ENCODE results near the gene TCF7L2. TPM values are rescaled to one million over a fixed set of nuclear protein-coding genes. Genes with fewer than 3 reads are reported as not detected.
A peak's percentile ranks its signal among the peaks of the same experiment; 100 is the strongest.

Gene TCF7L2
- polyA plus RNA-seq, 10 donors: 42.8 to 61.7 (median 48.1) TPM

GRCh38 chr10:113121153-113121552, 171.1 kb downstream of the TCF7L2 start:
- no peak for DNase-seq

GRCh38 chr10:113122947-113123346, 172.9 kb downstream of the TCF7L2 start:
- DNase-seq: no peak

GRCh38 chr10:113124724-113125123, 174.7 kb downstream of the TCF7L2 start:
- peak in 1 of 3 donors; percentile 40 for DNase-seq

GRCh38 chr10:113125612-113126011, 175.6 kb downstream of the TCF7L2 start:
- peak in 1 of 3 donors; percentile 51 for DNase-seq

GRCh38 chr10:113126229-113127201, 176.5 kb downstream of the TCF7L2 start:
- DNase-seq: peak; percentile 38 to 81 (median 60)

GRCh38 chr10:113127261-113127900, 177.3 kb downstream of the TCF7L2 start:
- peak in 1 of 3 donors; percentile 70 for DNase-seq

- peak in 1 of 3 donors; percentile 66 for DNase-seq
These were observed 177.8 kb downstream of the TCF7L2 start for GRCh38 chr10:113127901-113128283.

- DNase-seq: peak in 1 of 3 donors; percentile 64
These were observed 178.5 kb downstream of the TCF7L2 start for GRCh38 chr10:113128450-113129070.

GRCh38 chr10:113129117-113129516, 179.1 kb downstream of the TCF7L2 start:
- DNase-seq: no peak

- DNase-seq: peak in 1 of 3 donors; percentile 63
These were observed 180.1 kb downstream of the TCF7L2 start for GRCh38 chr10:113130014-113130641.

GRCh38 chr10:113131613-113132261, 181.7 kb downstream of the TCF7L2 start:
- peak; percentile 60 to 83 (median 81) for DNase-seq

- DNase-seq: peak in 1 of 3 donors; percentile 76
These were observed 182.6 kb downstream of the TCF7L2 start for GRCh38 chr10:113132591-113133121.

- DNase-seq: peak; percentile 53 to 77 (median 74)
These were observed 183.6 kb downstream of the TCF7L2 start for GRCh38 chr10:113133497-113134115.

- no peak for DNase-seq
These were observed 185.0 kb downstream of the TCF7L2 start for GRCh38 chr10:113135025-113135424.

GRCh38 chr10:113137941-113138685, 188.1 kb downstream of the TCF7L2 start:
- no peak for DNase-seq

GRCh38 chr10:113138937-113139585, 189.0 kb downstream of the TCF7L2 start:
- DNase-seq: no peak

- no peak for DNase-seq
These were observed 189.7 kb downstream of the TCF7L2 start for GRCh38 chr10:113139699-113140098.

GRCh38 chr10:113140143-113141011, 190.3 kb downstream of the TCF7L2 start:
- no peak for DNase-seq

Measured in muscle of back (tissue), 11 donors.